Jurkat, Clone E6-1 (cell line): ENCODE results near the gene UAP1L1.

Source experiments
- DNase-seq: peaks from one replicate; pipeline ENCODE4 v3.0.0-alpha.2; 2011; ENCODE audit warnings: low read depth, low spot score
- H3K4me3 ChIP-seq: 2 replicates; pipeline ENCODE4 v1.5.1; 2011; ENCODE audit warnings: mild to moderate bottlenecking, low read length, control low read depth, moderate library complexity

The UAP1L1 gene

GRCh38 chr9:137084526-137084925, 7.2 kb downstream of the UAP1L1 start:
- no peak for DNase-seq

GRCh38 chr9:137085920-137086530, 8.7 kb downstream of the UAP1L1 start:
- no peak for DNase-seq

More at GRCh38 chr9:137084526-137084925, 7.2 kb downstream of the UAP1L1 start:
- H3K4me3 ChIP-seq: no peak overlapping the region

GRCh38 chr9:137086531-137087408, 9.5 kb downstream of the UAP1L1 start, which contains the start of gene MAN1B1:
MAN1B1 (plus strand) TSS chr9:137086985; CDS start chr9:137087000, 15 bp downstream.
- H3K4me3 ChIP-seq: peak within 1 kb of the TSS; percentile 72
- DNase-seq: peak; percentile 98

More at GRCh38 chr9:137085920-137086530, 8.7 kb downstream of the UAP1L1 start:
- H3K4me3 ChIP-seq: peak overlapping the region; percentile 72

- DNase-seq: no peak
- H3K4me3 ChIP-seq: peak overlapping the region; percentile 72
These were observed 10.2 kb downstream of the UAP1L1 start for GRCh38 chr9:137087409-137087925.

GRCh38 chr9:137088121-137088520, 10.8 kb downstream of the UAP1L1 start:
- no peak overlapping the region for H3K4me3 ChIP-seq
- no peak for DNase-seq

- no peak for DNase-seq
- no peak overlapping the region for H3K4me3 ChIP-seq
These were observed 12.1 kb downstream of the UAP1L1 start for GRCh38 chr9:137089232-137089947.

GRCh38 chr9:137095664-137096517, 18.6 kb downstream of the UAP1L1 start:
- H3K4me3 ChIP-seq: peak overlapping the region; percentile 51
- DNase-seq: peak; percentile 91

- no peak for DNase-seq
- H3K4me3 ChIP-seq: no peak overlapping the region
These were observed 19.6 kb downstream of the UAP1L1 start for GRCh38 chr9:137096785-137097546.

- no peak for DNase-seq
- H3K4me3 ChIP-seq: no peak overlapping the region
These were observed 20.6 kb downstream of the UAP1L1 start for GRCh38 chr9:137097761-137098462.

- no peak for DNase-seq
- no peak overlapping the region for H3K4me3 ChIP-seq
These were observed 21.9 kb downstream of the UAP1L1 start for GRCh38 chr9:137099231-137099630.

- no peak overlapping the region for H3K4me3 ChIP-seq
These were observed 26.1 kb downstream of the UAP1L1 start for GRCh38 chr9:137103206-137103999.

GRCh38 chr9:137105814-137106661, 28.7 kb downstream of the UAP1L1 start:
- DNase-seq: no peak
- no peak overlapping the region for H3K4me3 ChIP-seq

More at GRCh38 chr9:137103206-137103999, 26.1 kb downstream of the UAP1L1 start:
- DNase-seq: no peak

GRCh38 chr9:137106662-137107250, 29.4 kb downstream of the UAP1L1 start:
- DNase-seq: no peak

GRCh38 chr9:137107312-137107921, 30.1 kb downstream of the UAP1L1 start:
- H3K4me3 ChIP-seq: no peak overlapping the region

More at GRCh38 chr9:137106662-137107250, 29.4 kb downstream of the UAP1L1 start:
- H3K4me3 ChIP-seq: no peak overlapping the region

GRCh38 chr9:137107982-137108381, 30.7 kb downstream of the UAP1L1 start:
- no peak overlapping the region for H3K4me3 ChIP-seq
- no peak for DNase-seq

More at GRCh38 chr9:137107312-137107921, 30.1 kb downstream of the UAP1L1 start:
- no peak for DNase-seq
